ENCODE measurements around the gene OR10T2.

DNA sequence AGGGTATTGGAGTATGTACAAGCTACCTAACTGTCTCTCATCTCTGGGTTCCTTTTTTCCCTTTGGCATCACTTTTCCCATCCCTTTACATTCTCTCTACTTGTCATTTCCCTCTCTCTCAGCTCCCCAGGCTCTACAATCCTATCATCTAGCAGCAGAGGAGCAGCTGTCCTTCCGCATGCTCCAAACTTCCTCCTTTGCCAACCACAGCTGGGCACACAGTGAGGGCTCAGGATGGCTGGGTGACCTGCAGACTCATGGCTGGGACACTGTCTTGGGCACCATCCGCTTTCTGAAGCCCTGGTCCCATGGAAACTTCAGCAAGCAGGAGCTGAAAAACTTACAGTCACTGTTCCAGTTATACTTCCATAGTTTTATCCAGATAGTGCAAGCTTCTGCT is 45.0 kb downstream of the OR10T2 start:
- TF ChIP-seq, protein P1, sequence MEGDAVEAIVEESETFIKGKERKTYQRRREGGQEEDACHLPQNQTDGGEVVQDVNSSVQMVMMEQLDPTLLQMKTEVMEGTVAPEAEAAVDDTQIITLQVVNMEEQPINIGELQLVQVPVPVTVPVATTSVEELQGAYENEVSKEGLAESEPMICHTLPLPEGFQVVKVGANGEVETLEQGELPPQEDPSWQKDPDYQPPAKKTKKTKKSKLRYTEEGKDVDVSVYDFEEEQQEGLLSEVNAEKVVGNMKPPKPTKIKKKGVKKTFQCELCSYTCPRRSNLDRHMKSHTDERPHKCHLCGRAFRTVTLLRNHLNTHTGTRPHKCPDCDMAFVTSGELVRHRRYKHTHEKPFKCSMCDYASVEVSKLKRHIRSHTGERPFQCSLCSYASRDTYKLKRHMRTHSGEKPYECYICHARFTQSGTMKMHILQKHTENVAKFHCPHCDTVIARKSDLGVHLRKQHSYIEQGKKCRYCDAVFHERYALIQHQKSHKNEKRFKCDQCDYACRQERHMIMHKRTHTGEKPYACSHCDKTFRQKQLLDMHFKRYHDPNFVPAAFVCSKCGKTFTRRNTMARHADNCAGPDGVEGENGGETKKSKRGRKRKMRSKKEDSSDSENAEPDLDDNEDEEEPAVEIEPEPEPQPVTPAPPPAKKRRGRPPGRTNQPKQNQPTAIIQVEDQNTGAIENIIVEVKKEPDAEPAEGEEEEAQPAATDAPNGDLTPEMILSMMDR (conservative IDR thresholded peaks at IDR 0.05 in 1 of 2, IDR thresholded peaks at IDR 0.05 in 1 of 2; ENCODE audit: extremely low read depth in 1 of 2, insufficient read depth in 1 of 2, low read depth in 1 of 2, low read length in 2 of 2) = no peak
- TF ChIP-seq EZH2 (IDR thresholded peaks at IDR 0.05; ENCODE audit: borderline replicate concordance, low read length) = no peak

Measured in mammary epithelial cell (primary cell).